LNCAP (cell line): ENCODE data around the gene SIRT4.

Experiments used
- TF ChIP-seq, protein P1 (sequence below): fragments of 450-650 bp; IDR thresholded peaks from 2 replicates; pipeline ENCODE4 v1.5.1; 2017; ENCODE audit warnings: mild to moderate bottlenecking

Gene SIRT4

DNA sequence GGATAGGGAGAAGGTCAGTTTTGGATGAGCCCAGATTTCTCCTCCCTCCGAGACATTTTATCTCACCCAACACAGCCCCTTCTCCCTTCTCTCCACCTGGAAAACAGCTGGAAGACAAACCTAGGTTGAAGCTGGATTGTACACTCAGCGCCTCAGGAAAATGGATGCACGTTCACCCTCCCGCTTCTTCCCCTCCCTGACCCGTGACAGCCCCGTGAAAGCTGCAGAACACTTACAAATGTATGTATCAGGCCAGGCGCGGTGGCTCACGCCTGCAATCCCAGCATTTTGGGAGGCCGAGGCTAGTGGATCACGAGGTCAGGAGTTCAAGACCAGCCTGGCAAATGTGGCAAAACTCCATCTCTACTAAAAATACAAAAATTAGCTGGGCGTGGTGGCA, 14.6 kb upstream of the SIRT4 start:
- TF ChIP-seq, protein P1, sequence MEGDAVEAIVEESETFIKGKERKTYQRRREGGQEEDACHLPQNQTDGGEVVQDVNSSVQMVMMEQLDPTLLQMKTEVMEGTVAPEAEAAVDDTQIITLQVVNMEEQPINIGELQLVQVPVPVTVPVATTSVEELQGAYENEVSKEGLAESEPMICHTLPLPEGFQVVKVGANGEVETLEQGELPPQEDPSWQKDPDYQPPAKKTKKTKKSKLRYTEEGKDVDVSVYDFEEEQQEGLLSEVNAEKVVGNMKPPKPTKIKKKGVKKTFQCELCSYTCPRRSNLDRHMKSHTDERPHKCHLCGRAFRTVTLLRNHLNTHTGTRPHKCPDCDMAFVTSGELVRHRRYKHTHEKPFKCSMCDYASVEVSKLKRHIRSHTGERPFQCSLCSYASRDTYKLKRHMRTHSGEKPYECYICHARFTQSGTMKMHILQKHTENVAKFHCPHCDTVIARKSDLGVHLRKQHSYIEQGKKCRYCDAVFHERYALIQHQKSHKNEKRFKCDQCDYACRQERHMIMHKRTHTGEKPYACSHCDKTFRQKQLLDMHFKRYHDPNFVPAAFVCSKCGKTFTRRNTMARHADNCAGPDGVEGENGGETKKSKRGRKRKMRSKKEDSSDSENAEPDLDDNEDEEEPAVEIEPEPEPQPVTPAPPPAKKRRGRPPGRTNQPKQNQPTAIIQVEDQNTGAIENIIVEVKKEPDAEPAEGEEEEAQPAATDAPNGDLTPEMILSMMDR: no peak

DNA sequence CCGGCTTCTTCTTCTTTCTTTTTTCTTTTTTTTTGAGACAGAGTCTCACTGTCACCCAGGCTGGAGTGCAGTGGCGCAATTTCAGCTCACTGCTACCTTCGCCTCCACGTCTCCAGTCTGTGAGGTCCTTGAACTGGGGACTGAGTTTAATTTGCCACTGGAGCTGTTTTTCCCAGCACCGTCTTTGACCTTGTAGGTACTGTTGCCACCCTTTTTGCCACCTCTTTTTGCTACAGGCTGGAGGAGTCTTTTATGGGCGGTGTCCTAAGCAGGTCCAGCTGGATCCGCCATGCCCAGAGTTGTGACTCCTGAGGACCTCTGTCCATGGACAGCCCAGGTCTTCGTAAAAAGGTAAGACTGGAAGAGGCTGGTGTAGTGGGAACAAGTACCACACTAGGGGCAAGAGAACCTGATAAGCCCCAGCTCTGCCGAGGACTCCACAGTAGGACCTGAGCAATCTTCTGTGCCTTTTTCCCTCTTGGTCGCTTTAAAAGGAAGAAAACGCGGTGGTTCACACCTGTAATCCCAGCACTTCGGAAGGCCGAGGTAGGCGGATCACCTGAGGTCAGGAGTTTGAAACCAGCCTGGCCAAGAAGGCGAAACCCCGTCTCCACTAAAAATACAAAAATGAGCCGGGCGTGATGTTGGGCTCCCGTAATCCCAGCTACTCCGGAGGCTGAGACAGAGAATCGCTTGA, 11.4 kb upstream of the SIRT4 start:
- TF ChIP-seq, protein P1: no peak

DNA sequence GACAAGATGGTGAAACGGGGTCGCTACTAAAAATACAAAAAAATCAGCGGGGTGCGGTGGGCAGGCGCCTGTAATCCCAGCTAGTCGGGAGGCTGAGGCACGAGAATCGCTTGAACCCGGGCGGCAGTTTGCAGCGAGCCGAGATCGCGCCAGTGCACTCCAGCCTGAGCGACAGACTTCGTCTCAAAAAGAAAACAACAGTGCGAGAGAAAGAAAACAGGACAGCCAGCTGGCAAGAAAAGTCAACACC, 9.8 kb upstream of the SIRT4 start:
- TF ChIP-seq, protein P1: no peak

DNA sequence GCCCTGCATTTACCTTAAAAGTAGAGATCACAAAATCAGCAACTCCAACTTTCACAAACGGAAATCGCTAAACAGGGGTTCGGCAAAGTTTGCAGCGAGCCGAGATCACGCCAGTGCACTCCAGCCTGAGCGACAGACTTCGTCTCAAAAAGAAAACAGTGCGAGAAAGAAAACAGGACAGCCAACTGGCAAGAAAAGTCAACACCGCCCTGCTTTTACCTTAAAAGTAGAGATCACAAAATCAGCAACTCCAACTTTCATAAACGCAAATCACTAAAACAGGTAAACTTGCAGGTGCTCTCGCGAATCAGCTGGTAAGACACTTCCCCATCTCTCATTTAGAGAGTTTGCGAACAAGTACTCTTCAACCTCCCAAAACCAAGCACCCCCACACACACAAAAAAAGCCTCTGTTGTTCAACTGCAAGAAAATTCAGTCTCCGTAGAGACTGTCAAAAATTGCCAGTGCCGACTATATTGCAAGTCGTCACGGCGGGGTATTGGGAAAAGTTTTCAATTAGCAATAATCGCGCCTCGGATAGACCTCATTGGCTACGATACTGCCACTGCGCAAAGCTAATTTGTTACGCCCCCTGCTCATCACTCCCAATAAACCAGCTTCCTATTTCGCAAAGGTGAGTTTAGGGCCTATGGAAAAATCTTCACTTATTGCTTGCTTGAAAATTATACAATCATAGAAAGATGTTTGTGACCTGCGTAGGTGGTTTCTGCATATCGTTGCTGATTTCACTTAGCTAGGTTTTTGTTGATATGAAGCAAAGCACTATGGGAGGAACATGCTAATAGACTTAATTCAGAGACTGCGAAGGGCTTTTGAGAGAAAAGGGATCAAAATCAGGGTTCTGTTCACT, 9.2 kb upstream of the SIRT4 start, which contains the start of gene RNU4-1:
Gene RNU4-1 (minus strand): TSS at position 577 of the 871 bp plus-strand sequence.
- TF ChIP-seq, protein P1: no peak

DNA sequence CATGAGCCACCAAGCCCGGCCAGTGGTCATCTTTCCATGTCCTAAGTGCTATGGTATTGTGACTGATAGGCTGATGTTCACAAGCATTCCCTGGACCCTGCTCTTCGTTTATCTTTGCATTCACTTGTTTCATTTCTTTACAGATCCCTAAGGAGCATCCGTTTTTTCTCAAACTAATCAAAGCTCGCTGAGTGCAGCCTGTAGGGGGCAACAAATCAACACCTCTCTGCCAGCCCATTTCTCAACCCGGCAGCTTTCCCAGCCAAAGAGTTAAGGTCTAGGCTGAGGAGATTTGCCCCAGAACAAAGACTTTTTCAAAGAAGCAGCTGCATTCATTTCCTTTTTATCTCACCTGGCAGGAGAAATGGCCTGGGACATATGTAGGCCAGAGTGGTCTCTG, 12.1 kb downstream of the SIRT4 start:
- TF ChIP-seq, protein P1: peak; percentile 47

DNA sequence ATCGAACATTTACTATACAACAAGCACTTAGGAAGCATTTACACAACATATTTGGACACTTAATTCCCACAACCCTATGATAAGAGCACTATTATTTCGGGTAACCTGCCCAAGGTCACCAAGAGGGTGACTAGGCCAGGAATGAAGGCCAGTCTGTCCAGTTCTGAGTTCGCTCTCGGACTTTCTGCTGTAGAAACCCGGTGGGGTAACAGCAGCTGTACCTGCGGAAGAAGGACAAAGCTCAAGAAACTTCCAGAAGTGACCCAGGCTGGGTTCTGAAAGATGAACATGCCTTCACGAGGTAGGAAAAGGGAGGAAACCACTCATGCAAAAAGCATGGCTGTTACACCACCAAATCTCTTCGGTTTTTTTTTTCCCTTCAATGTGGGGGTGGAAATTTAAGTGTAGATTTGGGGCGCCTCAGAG, 14.7 kb downstream of the SIRT4 start:
- TF ChIP-seq, protein P1: no peak

DNA sequence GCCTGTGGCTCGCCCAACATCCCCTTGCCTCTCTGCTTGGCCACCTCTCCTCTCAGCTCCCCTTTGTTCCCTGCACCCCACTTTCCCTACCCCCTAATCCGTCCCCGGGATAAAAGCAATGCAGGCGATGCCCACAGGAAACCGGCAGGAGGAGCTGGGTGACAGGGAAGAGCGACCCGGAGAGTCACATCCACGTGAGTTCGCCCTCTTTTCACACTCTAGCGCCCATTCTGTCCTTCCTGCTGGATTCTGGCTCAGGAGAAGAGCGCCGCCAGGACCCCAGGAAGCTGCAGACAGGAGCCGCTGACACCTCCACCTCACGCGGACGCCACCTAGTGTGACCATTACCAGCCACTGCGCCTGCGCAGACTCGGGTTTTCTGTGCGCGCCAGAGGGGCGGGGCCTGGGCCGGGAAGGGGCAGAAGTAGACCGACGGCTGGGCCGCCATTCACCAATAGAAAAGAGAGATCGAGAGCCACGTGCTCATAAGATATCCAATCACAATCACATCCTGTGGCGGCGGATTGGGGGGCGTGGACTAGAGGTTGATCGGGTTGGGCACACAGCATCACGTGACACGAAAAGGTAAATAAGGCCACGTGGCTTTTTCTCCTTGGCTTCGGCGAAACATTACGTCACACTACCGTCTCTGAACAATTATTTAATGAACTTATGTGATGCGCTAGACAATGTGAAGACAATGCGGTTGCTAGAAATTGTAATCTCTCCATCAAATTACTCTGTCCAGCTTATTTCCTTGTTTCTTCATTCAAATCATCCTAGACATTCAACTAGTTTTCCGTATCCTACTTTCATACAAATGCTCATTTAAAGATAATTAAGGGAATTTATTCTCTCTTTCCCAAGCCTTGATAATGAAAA, 15.3 kb downstream of the SIRT4 start:
- TF ChIP-seq, protein P1: peak; percentile 60
